Eye (tissue), 1 donor: ENCODE measurements around the gene TBX5.

Experiments
- DNase-seq: peaks from one replicate; pipeline ENCODE4 v3.0.0-alpha.2; 2015

TBX5 gene

DNA sequence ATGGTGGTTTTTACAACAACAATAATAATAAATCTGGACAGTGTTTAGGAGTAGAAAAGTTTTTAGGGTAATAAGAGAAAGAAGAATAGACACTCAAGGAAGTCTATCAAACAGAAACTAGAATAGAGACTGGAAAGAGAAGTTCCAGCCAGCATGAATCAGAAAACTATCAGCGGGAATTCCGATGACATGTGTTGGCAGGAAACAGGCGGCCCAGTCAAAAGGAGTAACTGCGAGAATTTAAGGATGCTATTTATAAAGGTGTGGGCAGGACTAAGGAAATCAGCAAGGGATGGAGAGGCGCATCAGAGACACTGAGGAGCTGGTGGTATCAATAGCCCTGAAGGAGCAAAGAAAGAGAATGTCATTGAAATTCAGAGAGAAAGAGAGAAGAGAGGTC, 89.9 kb downstream of the TBX5 start:
- DNase-seq, result no peak

DNA sequence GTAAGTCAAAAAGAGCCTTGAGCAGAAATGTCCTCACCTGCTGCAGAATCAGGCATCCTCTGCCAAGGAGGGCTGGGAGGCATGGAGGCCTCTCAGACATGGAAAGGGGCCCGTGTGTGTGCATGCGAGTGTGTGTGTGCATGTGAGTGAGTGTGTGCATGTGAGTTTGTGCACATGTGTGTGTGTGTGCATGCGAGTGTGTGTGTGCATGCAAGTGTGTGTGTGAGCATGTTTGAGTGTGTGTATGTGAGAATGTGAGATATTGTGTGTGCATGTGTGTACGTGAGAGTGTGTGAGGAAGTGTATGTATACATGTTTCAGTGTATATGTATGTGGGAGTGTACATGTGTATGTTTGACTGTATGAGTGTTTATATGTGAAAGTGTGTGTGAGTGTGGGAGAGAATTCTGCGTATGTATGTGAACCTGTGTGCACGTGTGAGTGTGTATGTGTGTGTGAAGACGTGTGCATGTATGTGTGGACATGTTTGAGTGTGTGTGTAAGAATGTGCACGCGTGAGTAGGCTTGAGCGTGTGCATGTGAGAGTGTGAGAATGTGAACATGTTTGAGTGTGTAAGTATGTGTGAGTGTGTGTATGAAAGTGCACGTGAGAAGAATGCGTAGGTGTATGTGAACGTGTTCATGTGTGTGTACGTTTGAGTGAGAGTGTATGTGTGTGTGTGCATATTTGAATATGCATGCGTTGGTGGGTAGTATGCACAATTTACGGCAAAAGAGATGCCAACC, 90.8 kb downstream of the TBX5 start:
- no peak for DNase-seq

DNA sequence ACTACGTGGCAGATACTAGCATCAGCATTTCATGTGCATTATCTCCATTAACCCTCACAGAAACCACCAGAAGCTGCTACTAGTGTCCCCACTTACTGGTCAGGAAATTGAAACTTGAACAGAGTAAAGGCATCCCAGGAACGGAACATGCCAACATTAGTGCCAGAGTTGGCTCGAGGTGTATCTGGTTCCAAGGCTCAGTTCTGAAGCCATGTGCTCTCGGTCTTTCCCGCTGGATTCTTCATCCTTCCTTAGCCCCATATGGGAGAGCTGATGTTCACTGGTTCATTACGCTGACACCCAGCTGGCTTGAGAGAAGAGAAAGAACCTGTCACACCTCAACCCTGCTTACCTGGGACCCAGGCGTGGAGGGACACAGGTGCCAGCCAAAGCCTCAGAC, 91.5 kb downstream of the TBX5 start:
- DNase-seq, result no peak

DNA sequence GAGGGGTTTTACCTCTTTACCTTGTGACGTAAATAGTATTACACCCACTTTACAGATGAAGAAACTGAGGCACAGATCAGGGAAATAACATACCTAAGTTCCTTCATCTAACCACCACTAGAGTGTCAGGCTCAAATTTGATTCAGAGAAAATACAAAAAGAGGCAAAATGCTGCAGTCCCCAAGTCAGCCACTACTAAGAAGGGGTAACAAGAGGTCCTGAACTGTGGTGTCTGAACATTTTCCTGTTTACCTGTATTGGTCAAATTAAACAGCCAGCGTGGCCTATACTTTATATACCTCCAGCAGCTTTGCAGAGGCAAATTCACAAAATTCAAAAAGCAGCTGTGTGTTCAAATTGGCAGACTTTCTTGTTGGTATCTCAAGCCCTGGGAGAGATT, 92.0 kb downstream of the TBX5 start:
- DNase-seq, result no peak

DNA sequence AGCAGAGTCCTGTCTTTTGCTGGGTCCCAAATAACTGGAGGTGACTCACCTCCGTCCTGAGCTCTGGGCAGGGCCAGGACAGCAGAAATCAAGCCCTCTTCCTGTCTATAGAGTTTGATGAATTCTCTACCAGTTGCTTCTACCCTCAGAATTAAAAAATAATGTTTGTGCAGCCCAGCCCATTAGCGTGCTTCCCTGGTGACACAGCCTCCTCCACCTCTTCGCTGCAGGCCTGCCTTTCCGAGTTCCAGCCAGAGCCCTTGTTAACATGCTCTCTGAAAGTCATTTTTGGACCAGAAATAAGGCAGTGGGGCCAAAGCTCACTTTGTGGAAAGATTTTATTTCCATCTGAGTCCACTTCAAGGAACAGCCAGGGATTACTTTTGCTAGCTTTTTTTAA, 94.0 kb downstream of the TBX5 start:
- no peak for DNase-seq

DNA sequence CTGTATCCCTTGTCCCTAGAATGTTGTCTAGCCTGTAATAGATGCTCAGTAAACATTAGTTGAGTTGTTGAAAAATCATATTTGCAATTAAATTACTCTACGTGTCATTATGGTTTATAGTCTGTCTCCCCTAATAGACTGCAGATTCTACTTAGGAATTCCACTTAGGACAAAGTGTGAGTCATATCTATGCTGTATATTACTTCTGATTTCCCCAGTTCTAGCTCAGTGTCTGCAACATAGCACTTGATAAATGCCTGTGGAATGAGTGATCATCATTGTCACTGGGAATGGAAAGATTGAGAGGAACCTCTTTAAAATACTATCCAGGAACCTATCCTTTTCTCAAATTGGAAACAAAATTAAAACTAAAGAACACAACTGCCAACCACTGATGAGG, 99.3 kb downstream of the TBX5 start:
- no peak for DNase-seq

DNA sequence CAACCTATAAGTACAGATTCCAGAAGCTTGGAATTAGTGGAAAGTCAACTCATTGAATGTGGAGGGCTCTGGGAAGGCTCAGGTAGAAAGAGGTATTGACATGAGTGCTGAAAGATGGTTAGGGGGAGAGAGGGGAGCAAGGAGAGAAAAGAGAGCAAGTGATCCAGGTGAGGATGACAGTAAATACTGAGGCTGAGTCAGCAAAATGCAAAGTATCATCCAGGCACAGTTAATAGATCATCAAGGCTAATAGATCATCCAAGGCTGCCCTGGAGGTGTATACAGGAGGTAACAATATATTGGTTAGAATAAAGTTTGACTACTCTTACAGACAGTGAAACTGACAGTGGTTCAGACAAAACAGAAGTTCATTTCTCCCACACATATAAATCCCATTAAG, 100.5 kb downstream of the TBX5 start:
- no peak for DNase-seq
